ENCODE data around the gene ATG7.
"Not testable (repeated sequence)": the region's sequence is repeated elsewhere in the genome, so short reads cannot be mapped to it uniquely, and the experiment has no call there.

Gene ATG7

DNA sequence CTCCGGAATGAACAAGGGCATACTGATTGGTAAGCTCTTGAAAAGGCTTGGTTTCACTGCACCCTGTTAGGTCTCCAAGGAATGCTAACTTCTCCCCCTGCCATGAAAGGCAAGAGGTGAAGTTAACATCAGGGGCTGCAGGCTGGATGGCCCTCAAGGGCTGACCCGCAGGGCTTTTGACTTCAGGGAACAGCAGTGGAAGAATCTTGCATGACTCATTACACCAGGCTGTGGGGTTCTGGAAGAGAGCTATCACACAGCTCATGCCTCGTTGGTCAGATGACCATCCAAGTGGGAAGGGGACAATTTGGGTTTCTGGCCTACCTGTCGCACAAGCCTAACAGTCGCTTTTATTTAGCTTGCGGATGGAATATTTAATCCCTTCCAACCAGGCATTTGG, 23.6 kb upstream of the ATG7 start:
- DNase-seq (ENCODE audit: low spot score) = no peak
- in situ Hi-C loops (cut with MboI; ENCODE audit: low pct_unique_long_range_greater_than_20kb, low sequenced_read_pairs, unreplicated experiment) = loop anchor here (25.0 kb wide), 2 partner anchors 89 to 414 kb away; no protein-coding TSS in a partner anchor
- TF ChIP-seq, protein P1, sequence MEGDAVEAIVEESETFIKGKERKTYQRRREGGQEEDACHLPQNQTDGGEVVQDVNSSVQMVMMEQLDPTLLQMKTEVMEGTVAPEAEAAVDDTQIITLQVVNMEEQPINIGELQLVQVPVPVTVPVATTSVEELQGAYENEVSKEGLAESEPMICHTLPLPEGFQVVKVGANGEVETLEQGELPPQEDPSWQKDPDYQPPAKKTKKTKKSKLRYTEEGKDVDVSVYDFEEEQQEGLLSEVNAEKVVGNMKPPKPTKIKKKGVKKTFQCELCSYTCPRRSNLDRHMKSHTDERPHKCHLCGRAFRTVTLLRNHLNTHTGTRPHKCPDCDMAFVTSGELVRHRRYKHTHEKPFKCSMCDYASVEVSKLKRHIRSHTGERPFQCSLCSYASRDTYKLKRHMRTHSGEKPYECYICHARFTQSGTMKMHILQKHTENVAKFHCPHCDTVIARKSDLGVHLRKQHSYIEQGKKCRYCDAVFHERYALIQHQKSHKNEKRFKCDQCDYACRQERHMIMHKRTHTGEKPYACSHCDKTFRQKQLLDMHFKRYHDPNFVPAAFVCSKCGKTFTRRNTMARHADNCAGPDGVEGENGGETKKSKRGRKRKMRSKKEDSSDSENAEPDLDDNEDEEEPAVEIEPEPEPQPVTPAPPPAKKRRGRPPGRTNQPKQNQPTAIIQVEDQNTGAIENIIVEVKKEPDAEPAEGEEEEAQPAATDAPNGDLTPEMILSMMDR (IDR thresholded peaks at IDR 0.05; ENCODE audit: extremely low read depth, insufficient read depth, missing control alignments) = no peak

DNA sequence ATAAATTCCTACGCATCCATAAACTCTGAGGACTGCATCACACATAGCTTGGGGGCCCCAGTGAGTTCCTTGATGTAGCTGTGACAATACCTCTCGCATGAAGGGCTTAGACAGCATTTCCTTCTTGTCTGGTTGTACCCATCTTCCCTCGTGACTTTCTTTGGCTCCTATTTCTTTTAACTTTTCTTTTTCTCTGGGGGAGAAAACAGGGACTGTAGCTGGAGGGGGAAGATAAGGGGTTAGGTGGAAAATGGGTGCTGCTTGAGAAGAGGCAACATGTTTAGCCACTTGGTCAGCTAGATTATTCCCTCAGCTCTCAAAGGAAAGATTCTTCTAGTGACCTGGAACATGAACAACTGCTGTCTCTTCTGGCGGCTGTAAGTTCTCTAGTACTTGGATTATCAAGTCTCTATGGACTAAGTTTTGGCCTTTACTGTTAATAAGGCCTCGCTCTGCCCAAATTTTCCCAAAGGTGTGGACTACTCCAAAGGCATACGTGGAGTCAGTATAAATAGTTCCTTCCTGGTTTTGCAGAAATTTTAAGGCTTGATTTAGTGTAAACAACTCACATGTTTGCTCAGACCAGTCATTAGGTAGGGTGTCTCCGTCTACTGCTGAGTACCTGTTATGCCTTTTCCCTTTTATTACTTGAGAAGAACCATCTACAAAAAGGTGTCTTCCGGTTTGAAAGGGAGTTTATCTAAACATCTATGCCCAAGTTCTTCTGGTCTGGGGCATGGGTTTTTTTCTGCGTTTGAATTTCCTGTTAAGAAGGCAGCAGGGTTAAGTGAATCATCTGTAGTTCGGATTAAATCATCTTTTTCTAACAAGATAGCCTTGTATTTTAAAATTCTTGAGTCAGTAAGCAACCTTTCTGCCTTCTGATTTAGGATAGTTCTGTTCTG, 21.0 kb upstream of the ATG7 start:
- DNase-seq (ENCODE audit: low spot score) = no peak
- in situ Hi-C loops (cut with MboI; ENCODE audit: low pct_unique_long_range_greater_than_20kb, low sequenced_read_pairs, unreplicated experiment) = no loop called here
- TF ChIP-seq, protein P1 (IDR thresholded peaks at IDR 0.05; ENCODE audit: extremely low read depth, insufficient read depth, missing control alignments) = no peak

DNA sequence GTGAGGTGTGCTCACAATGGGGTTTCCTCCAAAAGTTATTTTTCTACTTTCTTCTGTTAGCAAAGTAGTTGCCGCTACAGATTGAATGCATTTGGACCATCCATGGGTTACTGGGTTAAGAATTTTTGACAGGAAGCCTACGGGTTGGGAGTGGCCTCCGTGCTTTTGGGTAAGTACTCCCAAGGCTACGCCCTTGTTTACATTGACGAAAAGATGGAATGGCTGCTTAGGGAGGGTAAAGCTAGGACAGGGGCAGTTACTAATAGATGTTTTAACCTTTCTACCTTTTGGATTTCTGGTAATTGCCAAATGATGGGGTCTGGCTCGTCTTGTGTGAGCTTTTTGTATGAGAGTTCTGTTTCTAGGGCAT, 20.4 kb upstream of the ATG7 start:
- in situ Hi-C loops (cut with MboI; ENCODE audit: low pct_unique_long_range_greater_than_20kb, low sequenced_read_pairs, unreplicated experiment) = no loop called here
- TF ChIP-seq, protein P1 (IDR thresholded peaks at IDR 0.05; ENCODE audit: extremely low read depth, insufficient read depth, missing control alignments) = no peak
- DNase-seq (ENCODE audit: low spot score) = no peak

DNA sequence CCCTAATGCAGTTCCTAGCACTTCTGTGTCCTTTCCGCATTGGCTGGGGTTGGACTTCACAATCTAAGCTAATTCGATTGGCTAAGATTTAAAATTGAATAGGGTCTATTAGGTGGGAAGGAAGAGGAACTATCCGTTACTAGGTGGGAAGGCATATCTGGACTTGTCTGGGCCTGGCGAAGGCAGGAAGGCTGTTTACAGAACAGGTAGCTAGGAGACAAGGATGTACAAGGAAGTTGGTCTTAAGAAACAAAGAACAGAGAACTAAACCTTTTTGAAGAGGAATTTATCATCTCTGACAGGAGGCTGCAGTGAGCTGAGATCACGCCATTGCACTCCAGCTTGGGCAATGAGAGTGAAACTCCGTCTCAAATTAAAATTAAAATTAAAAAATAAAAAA, 17.3 kb upstream of the ATG7 start:
- in situ Hi-C loops (cut with MboI; ENCODE audit: low pct_unique_long_range_greater_than_20kb, low sequenced_read_pairs, unreplicated experiment) = no loop called here
- TF ChIP-seq, protein P1 (IDR thresholded peaks at IDR 0.05; ENCODE audit: extremely low read depth, insufficient read depth, missing control alignments) = no peak
- no peak for DNase-seq (ENCODE audit: low spot score)

DNA sequence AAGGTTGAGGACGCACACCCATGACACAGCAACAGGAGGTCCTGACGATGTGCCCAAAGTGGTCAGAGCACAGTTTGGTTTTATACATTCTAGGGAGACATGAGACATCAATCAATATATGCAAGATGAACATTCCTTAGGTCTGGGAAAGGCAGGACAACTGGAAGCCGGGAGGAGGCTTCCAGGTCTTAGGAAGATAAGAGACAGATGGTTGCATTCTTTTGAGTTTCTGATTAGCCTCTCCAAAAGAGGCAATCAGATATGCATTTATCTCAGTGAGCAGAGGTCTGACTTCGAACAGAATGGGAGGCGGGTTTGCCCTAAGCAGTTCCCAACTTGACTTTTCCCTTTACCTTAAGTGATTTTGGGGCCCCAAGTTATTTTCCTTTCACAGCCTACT, 16.7 kb upstream of the ATG7 start:
- DNase-seq (ENCODE audit: low spot score); in situ Hi-C loops (cut with MboI; ENCODE audit: low pct_unique_long_range_greater_than_20kb, low sequenced_read_pairs, unreplicated experiment): not testable (repeated sequence)

DNA sequence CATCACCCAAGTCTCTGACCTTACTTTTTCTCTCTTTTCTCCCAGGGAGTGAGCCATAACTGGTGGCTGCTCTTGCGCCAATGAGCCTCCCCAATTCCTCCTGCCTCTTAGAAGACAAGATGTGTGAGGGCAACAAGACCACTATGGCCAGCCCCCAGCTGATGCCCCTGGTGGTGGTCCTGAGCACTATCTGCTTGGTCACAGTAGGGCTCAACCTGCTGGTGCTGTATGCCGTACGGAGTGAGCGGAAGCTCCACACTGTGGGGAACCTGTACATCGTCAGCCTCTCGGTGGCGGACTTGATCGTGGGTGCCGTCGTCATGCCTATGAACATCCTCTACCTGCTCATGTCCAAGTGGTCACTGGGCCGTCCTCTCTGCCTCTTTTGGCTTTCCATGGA, 13.2 kb upstream of the ATG7 start:
- TF ChIP-seq, protein P1 (IDR thresholded peaks at IDR 0.05; ENCODE audit: extremely low read depth, insufficient read depth, missing control alignments) = no peak

DNA sequence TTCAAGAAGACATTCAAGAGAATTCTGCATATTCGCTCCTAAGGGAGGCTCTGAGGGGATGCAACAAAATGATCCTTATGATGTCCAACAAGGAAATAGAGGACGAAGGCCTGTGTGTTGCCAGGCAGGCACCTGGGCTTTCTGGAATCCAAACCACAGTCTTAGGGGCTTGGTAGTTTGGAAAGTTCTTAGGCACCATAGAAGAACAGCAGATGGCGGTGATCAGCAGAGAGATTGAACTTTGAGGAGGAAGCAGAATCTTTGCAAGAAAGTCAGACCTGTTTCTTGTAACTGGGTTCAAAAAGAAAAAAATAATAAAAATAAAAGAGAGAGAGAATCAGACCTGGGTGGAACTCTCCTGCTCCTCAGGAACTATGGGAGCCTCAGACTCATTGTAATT, 11.7 kb upstream of the ATG7 start:
- TF ChIP-seq, protein P1 (IDR thresholded peaks at IDR 0.05; ENCODE audit: extremely low read depth, insufficient read depth, missing control alignments) = peak; percentile 30
- in situ Hi-C loops (cut with MboI; ENCODE audit: low pct_unique_long_range_greater_than_20kb, low sequenced_read_pairs, unreplicated experiment) = no loop called here
- DNase-seq (ENCODE audit: low spot score) = no peak

More for the DNA sequence above, 13.2 kb upstream of the ATG7 start:
- in situ Hi-C loops (cut with MboI; ENCODE audit: low pct_unique_long_range_greater_than_20kb, low sequenced_read_pairs, unreplicated experiment) = no loop called here
- DNase-seq (ENCODE audit: low spot score) = no peak
